Ascending aorta (tissue), 2 donors: Measurements from ENCODE around the gene HSPG2. TPM values are rescaled to one million over a fixed set of nuclear protein-coding genes. Genes with fewer than 3 reads are reported as not detected.

Source experiments
- DNase-seq, 2 donors: peaks; one replicate each; pipeline ENCODE4 v3.0.0-alpha.2; 2019; ENCODE audit warnings: low spot score in 2 of 2
- H3K27ac ChIP-seq, 2 donors: fragments of 200-600 bp; sonication (generic); one replicate each; pipeline ENCODE4 v1.5.1; 2016 to 2017; ENCODE audit warnings: mild to moderate bottlenecking in 1 of 2
- H3K27me3 ChIP-seq: fragments of 200-600 bp; sonication (generic); one replicate; pipeline ENCODE4 v1.5.1; 2017
- H3K36me3 ChIP-seq, 2 donors: fragments of 200-600 bp; sonication (generic); one replicate each; pipeline ENCODE4 v1.5.1; 2016
- H3K4me1 ChIP-seq, 2 donors: fragments of 200-600 bp; sonication (generic); one replicate each; pipeline ENCODE4 v1.5.1; 2016 to 2017; ENCODE audit warnings: mild to moderate bottlenecking in 1 of 2
- H3K4me3 ChIP-seq, 2 donors: fragments of 200-600 bp; sonication (generic); one replicate each; pipeline ENCODE4 v1.5.1; 2016 to 2017; ENCODE audit warnings: mild to moderate bottlenecking in 1 of 2
- H3K9me3 ChIP-seq, 2 donors: fragments of 200-600 bp; sonication (generic); one replicate each; pipeline ENCODE4 v1.5.1; 2016
- intact Hi-C: fragments of 100-400 bp; cut with DNase I; formaldehyde crosslinking; loops from one replicate; pipeline ENCODE4 v1.15.1; 2023
- total RNA-seq: library from RNA; depleted of rRNA; stranded (reverse); fragments of >200 nt; gene quantifications from one replicate; pipeline ENCODE4 v1.1.0, GENCODE V29; 2016
- TF ChIP-seq, protein P1 (sequence below), 3 experiments: fragments of 200-600 bp in 2 of 3; fragments of 450-650 bp in 1 of 3; sonication (generic) in 2 of 3; IDR thresholded peaks; one replicate each; pipeline ENCODE4 v1.5.1; 2016 to 2019; ENCODE audit warnings: antibody characterized with exemption in 3 of 3, mild to moderate bottlenecking in 1 of 3, moderate library complexity in 1 of 3

HSPG2 gene
- total RNA-seq, 1 donor from 2014 or later: 1,294 TPM

DNA sequence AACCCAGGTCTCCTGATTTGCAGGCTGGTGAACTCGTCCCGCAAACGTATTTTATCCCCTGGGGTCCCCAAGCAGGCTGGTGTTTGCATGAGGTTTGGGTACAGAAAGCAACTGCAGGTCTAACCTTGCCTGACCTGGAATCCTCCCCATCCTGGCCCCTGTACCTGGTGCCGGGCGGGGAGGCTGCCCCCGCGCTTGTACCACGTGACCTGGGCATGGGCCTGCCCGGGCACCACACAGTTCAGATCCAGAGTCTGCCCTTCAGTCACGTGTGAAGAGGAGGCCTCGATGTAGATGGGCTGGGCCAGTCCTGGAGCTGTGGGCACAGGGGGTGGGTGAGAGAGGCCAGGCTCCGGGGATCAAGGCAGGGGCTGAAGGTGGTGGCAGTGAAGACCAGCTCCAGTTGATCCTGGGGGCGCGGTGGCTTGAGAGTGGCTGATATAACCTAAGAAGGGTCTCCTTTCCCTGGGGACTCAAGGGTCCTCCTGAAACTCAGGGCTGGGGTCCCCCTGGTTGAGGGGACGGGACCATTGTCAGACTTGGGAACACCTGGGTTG is 94.4 kb downstream of the HSPG2 start:
- no peak overlapping the region for H3K4me3 ChIP-seq
- intact Hi-C loops: no loop called here
- H3K9me3 ChIP-seq: no peaks in the 10 kb centered on the region
- H3K27ac ChIP-seq: no peak overlapping the region
- TF ChIP-seq, protein P1, sequence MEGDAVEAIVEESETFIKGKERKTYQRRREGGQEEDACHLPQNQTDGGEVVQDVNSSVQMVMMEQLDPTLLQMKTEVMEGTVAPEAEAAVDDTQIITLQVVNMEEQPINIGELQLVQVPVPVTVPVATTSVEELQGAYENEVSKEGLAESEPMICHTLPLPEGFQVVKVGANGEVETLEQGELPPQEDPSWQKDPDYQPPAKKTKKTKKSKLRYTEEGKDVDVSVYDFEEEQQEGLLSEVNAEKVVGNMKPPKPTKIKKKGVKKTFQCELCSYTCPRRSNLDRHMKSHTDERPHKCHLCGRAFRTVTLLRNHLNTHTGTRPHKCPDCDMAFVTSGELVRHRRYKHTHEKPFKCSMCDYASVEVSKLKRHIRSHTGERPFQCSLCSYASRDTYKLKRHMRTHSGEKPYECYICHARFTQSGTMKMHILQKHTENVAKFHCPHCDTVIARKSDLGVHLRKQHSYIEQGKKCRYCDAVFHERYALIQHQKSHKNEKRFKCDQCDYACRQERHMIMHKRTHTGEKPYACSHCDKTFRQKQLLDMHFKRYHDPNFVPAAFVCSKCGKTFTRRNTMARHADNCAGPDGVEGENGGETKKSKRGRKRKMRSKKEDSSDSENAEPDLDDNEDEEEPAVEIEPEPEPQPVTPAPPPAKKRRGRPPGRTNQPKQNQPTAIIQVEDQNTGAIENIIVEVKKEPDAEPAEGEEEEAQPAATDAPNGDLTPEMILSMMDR (IDR thresholded peaks at IDR 0.05): no peak
- no peak for DNase-seq
- peaks cover 99 to 100% of the 10 kb centered on the region in 2 donors for H3K36me3 ChIP-seq
- H3K4me1 ChIP-seq: no peaks in the 10 kb centered on the region
- no peaks in the 10 kb centered on the region for H3K27me3 ChIP-seq

DNA sequence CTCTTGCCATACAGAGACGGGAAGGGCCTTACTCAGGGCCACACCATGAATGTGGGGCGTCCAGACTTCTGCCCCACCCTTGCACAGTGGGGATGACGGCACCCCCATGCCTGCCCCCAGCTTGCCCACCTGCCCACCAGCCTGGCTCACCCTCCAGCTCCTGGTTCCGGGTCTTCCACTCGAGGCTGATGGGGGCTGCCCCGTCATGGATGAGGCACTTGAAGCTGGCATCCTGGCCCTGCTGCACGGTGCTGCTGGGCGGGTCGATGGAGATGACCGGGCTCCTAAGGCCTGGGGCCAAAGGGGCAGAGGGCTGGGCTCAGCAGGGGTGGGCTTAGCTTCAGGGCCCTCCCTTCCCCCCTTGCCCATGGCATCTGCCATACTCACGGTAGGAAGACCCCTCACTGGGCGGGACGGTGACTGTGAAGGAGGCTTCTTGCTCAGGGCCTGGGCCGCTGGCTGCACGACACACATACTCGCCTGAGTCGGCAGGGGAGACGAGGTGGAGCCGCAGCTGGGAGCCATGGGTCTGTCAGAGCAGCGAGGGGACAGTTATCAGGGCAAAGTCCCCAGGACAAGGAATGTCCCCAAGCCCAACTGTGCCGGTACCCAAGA is 95.2 kb downstream of the HSPG2 start:
- H3K27ac ChIP-seq: no peak overlapping the region
- intact Hi-C loops: no loop called here
- H3K4me1 ChIP-seq: no peaks in the 10 kb centered on the region
- TF ChIP-seq, protein P1 (IDR thresholded peaks at IDR 0.05): no peak
- no peak overlapping the region for H3K4me3 ChIP-seq
- H3K27me3 ChIP-seq: no peaks in the 10 kb centered on the region
- no peak for DNase-seq
- H3K9me3 ChIP-seq: no peaks in the 10 kb centered on the region
- peaks cover 99 to 100% of the 10 kb centered on the region in 2 donors for H3K36me3 ChIP-seq

DNA sequence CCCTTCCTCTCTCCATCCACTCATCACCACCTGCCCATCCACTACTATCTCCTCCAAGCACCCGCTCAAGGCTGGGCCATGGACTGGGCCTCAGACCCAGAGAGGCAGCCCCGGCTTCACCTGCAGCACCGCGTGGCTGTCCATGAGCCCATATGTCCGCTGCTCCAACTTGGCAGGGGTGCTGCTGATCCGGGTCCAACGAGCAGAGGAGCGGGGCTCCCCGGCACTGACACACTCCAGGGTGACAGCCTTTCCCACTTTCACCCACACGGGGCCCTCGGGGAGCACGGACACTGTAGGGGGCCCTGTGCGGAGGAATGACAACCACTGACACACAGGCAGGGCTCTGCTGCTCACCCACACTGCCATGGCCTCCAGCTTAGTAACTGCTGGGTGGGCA is 96.1 kb downstream of the HSPG2 start:
- no peak overlapping the region for H3K27ac ChIP-seq

DNA sequence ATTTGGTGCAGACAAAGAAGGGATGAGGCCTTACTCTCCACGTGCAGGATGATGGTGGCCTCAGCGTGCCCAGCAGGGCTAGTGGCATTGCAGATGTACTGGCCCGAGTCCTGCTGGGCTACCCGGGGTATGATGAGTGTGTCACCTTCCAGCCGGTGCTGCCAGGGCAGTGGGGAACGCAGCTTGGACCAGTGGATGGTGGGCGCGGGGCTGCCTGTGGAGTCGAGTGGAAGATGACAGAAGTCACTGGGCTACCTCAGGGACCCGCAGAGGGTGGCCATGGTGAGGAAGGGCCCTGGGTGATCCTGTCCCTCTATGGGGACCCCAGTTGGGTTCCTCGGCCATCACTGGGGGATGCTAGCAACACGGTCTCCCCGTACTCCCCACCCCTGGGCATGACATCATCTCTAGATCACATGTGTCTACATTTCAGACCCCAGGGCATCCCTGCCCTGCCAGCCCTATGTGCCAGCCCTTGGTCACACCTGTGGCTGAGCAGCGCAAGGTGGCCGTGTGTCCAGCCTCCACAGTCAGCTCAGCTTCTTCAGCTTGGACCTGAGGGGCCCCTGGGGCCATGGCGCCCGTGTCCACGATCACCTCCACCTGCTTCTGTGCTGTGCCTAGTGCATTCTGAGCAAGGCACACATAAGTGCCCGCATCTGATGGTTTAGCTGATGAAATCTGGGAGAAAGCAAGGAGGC is 97.6 kb downstream of the HSPG2 start:
- no peaks in the 10 kb centered on the region for H3K9me3 ChIP-seq
- H3K27ac ChIP-seq: no peak overlapping the region
- H3K4me3 ChIP-seq: no peak overlapping the region
- H3K27me3 ChIP-seq: no peaks in the 10 kb centered on the region
- TF ChIP-seq, protein P1 (IDR thresholded peaks at IDR 0.05): no peak
- no peaks in the 10 kb centered on the region for H3K4me1 ChIP-seq
- DNase-seq: no peak
- intact Hi-C loops: no loop called here
- H3K36me3 ChIP-seq: peaks cover 99 to 100% of the 10 kb centered on the region in 2 donors

More for the DNA sequence above, 96.1 kb downstream of the HSPG2 start:
- intact Hi-C loops: no loop called here
- Histone ChIP-seq H3K4me1 (no peaks in the 10 kb centered on the region), H3K27me3 (no peaks in the 10 kb centered on the region), H3K4me3 (no peak overlapping the region), H3K36me3 (peaks cover 99 to 100% of the 10 kb centered on the region in 2 donors), H3K9me3 (no peaks in the 10 kb centered on the region)
- no peak for DNase-seq
- TF ChIP-seq, protein P1 (IDR thresholded peaks at IDR 0.05): no peak

DNA sequence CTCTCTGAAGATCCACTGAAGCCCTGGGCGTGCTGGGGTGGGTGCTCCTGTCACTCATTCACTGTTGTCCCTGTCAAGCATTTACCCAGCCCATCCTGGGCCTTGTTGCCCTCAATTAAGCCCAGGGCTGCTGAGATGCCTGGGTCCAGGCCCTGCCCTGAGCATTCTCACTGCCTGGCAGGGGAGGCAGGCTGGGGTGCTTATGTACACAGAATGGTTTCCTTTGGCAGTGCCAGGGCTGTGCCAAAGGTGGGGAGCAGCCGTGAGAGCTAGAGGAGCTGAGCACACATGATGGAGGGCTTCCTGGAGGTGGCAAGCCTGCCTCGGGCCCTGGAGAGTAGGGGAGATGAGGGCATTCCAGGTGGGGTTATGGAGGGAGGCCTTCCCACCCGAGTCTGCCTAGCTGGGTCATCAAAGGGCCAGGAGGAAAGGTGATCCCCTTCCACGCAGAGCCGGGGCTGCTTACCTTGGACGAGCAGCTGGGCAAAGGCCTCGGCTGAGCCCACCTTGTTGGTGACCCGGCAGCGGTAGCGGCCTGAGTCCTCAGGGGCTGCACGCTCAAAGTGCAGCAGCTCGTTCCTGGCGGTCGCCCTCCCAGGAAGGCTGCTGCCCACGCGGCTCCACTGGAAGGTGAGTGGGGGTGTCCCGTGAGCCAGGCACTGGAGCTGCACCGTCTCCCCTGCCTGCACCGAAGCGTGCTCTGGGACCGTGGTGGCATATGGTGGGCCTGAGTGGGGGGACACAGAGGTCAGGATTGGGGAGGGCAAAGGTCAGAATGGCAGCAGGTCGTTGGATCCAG is 98.6 kb downstream of the HSPG2 start:
- Histone ChIP-seq H3K4me3 (no peak overlapping the region), H3K27me3 (no peaks in the 10 kb centered on the region), H3K27ac (no peak overlapping the region), H3K4me1 (no peaks in the 10 kb centered on the region), H3K9me3 (no peaks in the 10 kb centered on the region), H3K36me3 (peaks cover 99 to 100% of the 10 kb centered on the region in 2 donors)
- no peak for DNase-seq
- intact Hi-C loops: no loop called here
- TF ChIP-seq, protein P1 (IDR thresholded peaks at IDR 0.05): no peak
